HEK293 (cell line): ENCODE data around the gene FGR.

Experiments used
- CTCF ChIA-PET: fragments of 350-600 bp; formaldehyde crosslinking; extraction: SDS; loops from one replicate; lab custom pipeline; 2021; ENCODE audit warnings: antibody characterized with exemption; lab: Yijun Ruan, JAX
- POLR2A ChIA-PET: fragments of 300-600 bp; formaldehyde crosslinking; extraction: SDS; loops from one replicate; lab custom pipeline; 2020; ENCODE audit warnings: antibody characterized with exemption, inconsistent platforms; lab: Yijun Ruan, JAX
- H3K27ac ChIP-seq: fragments of 200-500 bp; sonication (Bioruptor generic); 2 replicates; pipeline ENCODE4 v1.5.1; 2014; ENCODE audit warnings: low read depth, low read length, control low read depth, inconsistent platforms; ENCODE audit errors: extremely low read depth
- H3K36me3 ChIP-seq, 2 experiments: fragments of 200-500 bp in 1 of 2; sonication (Bioruptor generic) in 1 of 2; 1 replicate in 1 of 2; 2 replicates in 1 of 2; pipeline ENCODE4 v1.5.1; 2014 to 2017; ENCODE audit warnings: inconsistent platforms in 2 of 2, low read length in 2 of 2; ENCODE audit not compliant: control insufficient read depth in 2 of 2, insufficient read depth in 1 of 2
- H3K4me1 ChIP-seq: fragments of 200-500 bp; sonication (Bioruptor generic); 2 replicates; pipeline ENCODE4 v1.5.1; 2014; ENCODE audit warnings: mild to moderate bottlenecking, low read length, inconsistent platforms; ENCODE audit not compliant: control insufficient read depth, insufficient read depth
- H3K4me3 ChIP-seq: 2 replicates; pipeline ENCODE4 v1.5.1; 2011; ENCODE audit warnings: low read depth, mild to moderate bottlenecking, control low read depth, low read length, moderate library complexity
- H3K9me3 ChIP-seq: fragments of 200-500 bp; sonication (Bioruptor generic); 2 replicates; pipeline ENCODE4 v1.5.1; 2014; ENCODE audit warnings: low read depth, low read length, inconsistent platforms; ENCODE audit not compliant: control insufficient read depth, insufficient read depth
- HOXC10 ChIP-seq: sonication (generic); formaldehyde crosslinking; IDR thresholded peaks from 2 replicates; pipeline ENCODE4 v1.8.1; 2023; ENCODE audit warnings: mild to moderate bottlenecking, missing genetic modification reagents
- RBAK ChIP-seq: fragments of 450-650 bp; formaldehyde crosslinking; IDR thresholded peaks from 2 replicates; pipeline ENCODE4 v1.5.1; 2016; ENCODE audit warnings: missing biosample characterization, missing genetic modification characterization
- ZNF335 ChIP-seq: fragments of 450-650 bp; formaldehyde crosslinking; conservative IDR thresholded peaks from 2 replicates; pipeline ENCODE4 v1.5.1; 2016; ENCODE audit warnings: missing biosample characterization, missing genetic modification characterization
- ZNF416 ChIP-seq: fragments of 450-650 bp; formaldehyde crosslinking; IDR thresholded peaks from 2 replicates; pipeline ENCODE4 v1.5.1; 2016; ENCODE audit warnings: missing biosample characterization, missing genetic modification characterization
- ZNF48 ChIP-seq: fragments of 450-650 bp; formaldehyde crosslinking; IDR thresholded peaks from 2 replicates; pipeline ENCODE4 v1.5.1; 2016; ENCODE audit warnings: missing biosample characterization, missing genetic modification characterization
- ZNF660 ChIP-seq: fragments of 450-650 bp; IDR thresholded peaks from 2 replicates; pipeline ENCODE4 v1.5.1; 2018; ENCODE audit warnings: missing biosample characterization, mild to moderate bottlenecking, missing genetic modification characterization
- ZNF707 ChIP-seq: fragments of 450-650 bp; formaldehyde crosslinking; IDR thresholded peaks from 2 replicates; pipeline ENCODE4 v1.5.1; 2016; ENCODE audit warnings: missing biosample characterization, missing genetic modification characterization
- TF ChIP-seq, protein P1 (sequence below): fragments of 450-650 bp; formaldehyde crosslinking; IDR thresholded peaks from 2 replicates; pipeline ENCODE4 v1.5.1; 2016; ENCODE audit warnings: missing biosample characterization, missing genetic modification characterization
- TF ChIP-seq, protein P2 (sequence below): fragments of 450-650 bp; formaldehyde crosslinking; IDR thresholded peaks from 2 replicates; pipeline ENCODE4; 2016; ENCODE audit warnings: missing biosample characterization, missing genetic modification characterization
- TF ChIP-seq, protein P3 (sequence below): fragments of 450-650 bp; formaldehyde crosslinking; IDR thresholded peaks from 2 replicates; pipeline ENCODE4 v1.5.1; 2016; ENCODE audit warnings: missing biosample characterization, missing genetic modification characterization
- TF ChIP-seq, protein P4 (sequence below): fragments of 450-650 bp; formaldehyde crosslinking; IDR thresholded peaks from 2 replicates; pipeline ENCODE4 v1.5.1; 2016; ENCODE audit warnings: missing biosample characterization, missing genetic modification characterization, borderline replicate concordance
- TF ChIP-seq, protein P5 (sequence below): fragments of 450-650 bp; formaldehyde crosslinking; IDR thresholded peaks from 2 replicates; pipeline ENCODE4 v1.5.1; 2017; ENCODE audit warnings: missing biosample characterization, missing genetic modification characterization
- TF ChIP-seq, protein P6 (sequence below): fragments of 450-650 bp; formaldehyde crosslinking; IDR thresholded peaks from 2 replicates; pipeline ENCODE4 v1.5.1; 2016; ENCODE audit warnings: missing biosample characterization, missing genetic modification characterization
- TF ChIP-seq, protein P7 (sequence below): fragments of 450-650 bp; formaldehyde crosslinking; IDR thresholded peaks from 2 replicates; pipeline ENCODE4 v1.5.1; 2016; ENCODE audit warnings: missing biosample characterization, missing genetic modification characterization
- TF ChIP-seq, protein P8 (sequence below): fragments of 450-650 bp; formaldehyde crosslinking; IDR thresholded peaks from 2 replicates; pipeline ENCODE4 v1.5.1; 2016; ENCODE audit warnings: missing biosample characterization, missing genetic modification characterization

The FGR gene

DNA sequence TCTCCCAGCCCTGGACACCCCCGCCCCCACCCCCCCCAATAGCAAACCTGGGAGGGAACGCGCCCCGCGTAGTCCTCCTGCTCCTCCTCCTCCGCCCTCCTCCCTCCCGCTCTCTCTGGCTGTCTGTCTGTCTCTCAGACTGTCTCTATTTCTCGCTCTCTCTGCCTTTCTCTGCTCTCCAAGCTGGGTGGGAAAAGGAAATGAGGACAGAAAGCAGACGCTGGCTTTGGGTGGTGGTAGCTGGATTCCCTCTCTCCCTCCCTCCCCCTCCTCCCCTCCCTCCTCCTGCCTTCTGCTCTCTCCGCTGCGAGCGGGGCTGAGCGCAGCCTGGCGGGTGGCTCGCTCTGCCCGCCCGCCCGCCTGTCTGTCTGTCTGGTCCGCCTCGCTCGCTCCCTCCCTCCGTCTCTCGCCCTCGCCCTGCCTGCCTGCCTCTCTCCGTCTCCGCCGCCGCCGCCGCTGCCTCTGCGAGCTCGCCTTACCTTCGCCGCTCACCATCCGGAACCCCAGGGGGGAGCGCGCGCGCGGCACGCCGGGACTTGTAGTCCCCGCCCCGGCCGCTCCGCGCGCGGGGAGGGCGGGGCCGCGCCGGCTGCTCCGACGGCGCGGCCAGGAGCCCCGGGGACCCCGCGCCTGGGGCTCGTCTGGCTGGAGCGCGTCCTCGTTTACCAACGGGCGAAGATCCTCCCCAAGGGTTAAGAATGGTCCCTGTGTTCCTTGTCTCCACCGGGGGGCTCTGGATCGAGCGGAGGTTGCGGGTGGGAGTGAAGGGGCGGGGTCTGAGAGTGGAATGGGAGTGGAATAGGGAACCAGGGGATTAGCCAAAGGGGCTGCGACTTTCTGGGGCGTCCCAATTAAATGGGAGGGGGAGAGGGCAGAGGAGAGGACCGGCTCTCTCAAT lies 31.1 kb downstream of the FGR start, which contains the start of gene AHDC1 (continued):
- TF ChIP-seq, protein P1, sequence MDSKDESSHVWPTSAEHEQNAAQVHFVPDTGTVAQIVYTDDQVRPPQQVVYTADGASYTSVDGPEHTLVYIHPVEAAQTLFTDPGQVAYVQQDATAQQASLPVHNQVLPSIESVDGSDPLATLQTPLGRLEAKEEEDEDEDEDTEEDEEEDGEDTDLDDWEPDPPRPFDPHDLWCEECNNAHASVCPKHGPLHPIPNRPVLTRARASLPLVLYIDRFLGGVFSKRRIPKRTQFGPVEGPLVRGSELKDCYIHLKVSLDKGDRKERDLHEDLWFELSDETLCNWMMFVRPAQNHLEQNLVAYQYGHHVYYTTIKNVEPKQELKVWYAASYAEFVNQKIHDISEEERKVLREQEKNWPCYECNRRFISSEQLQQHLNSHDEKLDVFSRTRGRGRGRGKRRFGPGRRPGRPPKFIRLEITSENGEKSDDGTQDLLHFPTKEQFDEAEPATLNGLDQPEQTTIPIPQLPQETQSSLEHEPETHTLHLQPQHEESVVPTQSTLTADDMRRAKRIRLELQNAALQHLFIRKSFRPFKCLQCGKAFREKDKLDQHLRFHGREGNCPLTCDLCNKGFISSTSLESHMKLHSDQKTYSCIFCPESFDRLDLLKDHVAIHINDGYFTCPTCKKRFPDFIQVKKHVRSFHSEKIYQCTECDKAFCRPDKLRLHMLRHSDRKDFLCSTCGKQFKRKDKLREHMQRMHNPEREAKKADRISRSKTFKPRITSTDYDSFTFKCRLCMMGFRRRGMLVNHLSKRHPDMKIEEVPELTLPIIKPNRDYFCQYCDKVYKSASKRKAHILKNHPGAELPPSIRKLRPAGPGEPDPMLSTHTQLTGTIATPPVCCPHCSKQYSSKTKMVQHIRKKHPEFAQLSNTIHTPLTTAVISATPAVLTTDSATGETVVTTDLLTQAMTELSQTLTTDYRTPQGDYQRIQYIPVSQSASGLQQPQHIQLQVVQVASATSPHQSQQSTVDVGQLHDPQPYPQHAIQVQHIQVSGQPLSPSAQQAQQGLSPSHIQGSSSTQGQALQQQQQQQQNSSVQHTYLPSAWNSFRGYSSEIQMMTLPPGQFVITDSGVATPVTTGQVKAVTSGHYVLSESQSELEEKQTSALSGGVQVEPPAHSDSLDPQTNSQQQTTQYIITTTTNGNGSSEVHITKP, result peak; percentile 49; the same call in 1 of the 2 replicates
- TF ChIP-seq, protein P2, sequence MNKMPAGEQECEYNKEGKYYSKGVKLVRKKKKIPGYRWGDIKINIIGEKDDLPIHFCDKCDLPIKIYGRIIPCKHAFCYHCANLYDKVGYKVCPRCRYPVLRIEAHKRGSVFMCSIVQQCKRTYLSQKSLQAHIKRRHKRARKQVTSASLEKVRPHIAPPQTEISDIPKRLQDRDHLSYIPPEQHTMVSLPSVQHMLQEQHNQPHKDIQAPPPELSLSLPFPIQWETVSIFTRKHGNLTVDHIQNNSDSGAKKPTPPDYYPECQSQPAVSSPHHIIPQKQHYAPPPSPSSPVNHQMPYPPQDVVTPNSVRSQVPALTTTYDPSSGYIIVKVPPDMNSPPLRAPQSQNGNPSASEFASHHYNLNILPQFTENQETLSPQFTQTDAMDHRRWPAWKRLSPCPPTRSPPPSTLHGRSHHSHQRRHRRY (tag by site-specific recombination), result no peak
- TF ChIP-seq ZNF416 (tag by site-specific recombination) (no peak), ZNF707 (tag by site-specific recombination) (no peak), RBAK (no peak)
- TF ChIP-seq, protein P3, sequence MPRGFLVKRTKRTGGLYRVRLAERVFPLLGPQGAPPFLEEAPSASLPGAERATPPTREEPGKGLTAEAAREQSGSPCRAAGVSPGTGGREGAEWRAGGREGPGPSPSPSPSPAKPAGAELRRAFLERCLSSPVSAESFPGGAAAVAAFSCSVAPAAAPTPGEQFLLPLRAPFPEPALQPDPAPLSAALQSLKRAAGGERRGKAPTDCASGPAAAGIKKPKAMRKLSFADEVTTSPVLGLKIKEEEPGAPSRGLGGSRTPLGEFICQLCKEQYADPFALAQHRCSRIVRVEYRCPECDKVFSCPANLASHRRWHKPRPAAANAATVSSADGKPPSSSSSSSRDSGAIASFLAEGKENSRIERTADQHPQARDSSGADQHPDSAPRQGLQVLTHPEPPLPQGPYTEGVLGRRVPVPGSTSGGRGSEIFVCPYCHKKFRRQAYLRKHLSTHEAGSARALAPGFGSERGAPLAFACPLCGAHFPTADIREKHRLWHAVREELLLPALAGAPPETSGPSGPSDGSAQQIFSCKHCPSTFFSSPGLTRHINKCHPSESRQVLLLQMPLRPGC, result peak; percentile 21; the same call in 1 of the 2 replicates
- TF ChIP-seq, protein P4, sequence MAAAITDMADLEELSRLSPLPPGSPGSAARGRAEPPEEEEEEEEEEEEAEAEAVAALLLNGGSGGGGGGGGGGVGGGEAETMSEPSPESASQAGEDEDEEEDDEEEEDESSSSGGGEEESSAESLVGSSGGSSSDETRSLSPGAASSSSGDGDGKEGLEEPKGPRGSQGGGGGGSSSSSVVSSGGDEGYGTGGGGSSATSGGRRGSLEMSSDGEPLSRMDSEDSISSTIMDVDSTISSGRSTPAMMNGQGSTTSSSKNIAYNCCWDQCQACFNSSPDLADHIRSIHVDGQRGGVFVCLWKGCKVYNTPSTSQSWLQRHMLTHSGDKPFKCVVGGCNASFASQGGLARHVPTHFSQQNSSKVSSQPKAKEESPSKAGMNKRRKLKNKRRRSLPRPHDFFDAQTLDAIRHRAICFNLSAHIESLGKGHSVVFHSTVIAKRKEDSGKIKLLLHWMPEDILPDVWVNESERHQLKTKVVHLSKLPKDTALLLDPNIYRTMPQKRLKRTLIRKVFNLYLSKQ (tag by site-specific recombination), result no peak
- TF ChIP-seq, protein P5, sequence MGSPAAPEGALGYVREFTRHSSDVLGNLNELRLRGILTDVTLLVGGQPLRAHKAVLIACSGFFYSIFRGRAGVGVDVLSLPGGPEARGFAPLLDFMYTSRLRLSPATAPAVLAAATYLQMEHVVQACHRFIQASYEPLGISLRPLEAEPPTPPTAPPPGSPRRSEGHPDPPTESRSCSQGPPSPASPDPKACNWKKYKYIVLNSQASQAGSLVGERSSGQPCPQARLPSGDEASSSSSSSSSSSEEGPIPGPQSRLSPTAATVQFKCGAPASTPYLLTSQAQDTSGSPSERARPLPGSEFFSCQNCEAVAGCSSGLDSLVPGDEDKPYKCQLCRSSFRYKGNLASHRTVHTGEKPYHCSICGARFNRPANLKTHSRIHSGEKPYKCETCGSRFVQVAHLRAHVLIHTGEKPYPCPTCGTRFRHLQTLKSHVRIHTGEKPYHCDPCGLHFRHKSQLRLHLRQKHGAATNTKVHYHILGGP (tag by site-specific recombination), result no peak
- TF ChIP-seq, protein P6, sequence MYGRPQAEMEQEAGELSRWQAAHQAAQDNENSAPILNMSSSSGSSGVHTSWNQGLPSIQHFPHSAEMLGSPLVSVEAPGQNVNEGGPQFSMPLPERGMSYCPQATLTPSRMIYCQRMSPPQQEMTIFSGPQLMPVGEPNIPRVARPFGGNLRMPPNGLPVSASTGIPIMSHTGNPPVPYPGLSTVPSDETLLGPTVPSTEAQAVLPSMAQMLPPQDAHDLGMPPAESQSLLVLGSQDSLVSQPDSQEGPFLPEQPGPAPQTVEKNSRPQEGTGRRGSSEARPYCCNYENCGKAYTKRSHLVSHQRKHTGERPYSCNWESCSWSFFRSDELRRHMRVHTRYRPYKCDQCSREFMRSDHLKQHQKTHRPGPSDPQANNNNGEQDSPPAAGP (tag by site-specific recombination), result peak; percentile 86

DNA sequence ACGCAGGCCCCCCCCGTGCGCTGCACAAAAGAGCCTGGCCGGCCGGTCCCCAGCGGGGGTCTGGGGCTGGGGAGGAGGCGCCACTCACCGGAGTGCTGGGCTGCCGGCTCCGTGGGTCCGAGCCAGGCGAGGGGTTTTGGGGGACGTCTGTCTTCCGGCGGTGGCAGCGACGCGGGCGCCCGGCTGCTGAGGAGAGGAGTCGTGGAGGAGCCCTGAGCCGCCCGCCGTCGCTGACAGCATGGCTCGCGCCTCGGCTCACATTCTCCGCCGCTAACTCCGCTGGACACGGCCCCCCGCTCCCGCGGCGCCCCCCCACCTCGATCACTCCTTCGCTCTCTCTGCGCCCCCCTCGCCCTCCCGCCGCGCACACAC lies 31.7 kb downstream of the FGR start:
- peak overlapping the region; percentile 69 for H3K4me3 ChIP-seq
- H3K27ac ChIP-seq, result peak overlapping the region; percentile 72; the same call in 1 of the 2 replicates
- H3K36me3 ChIP-seq, result no peaks in the 10 kb centered on the region
- ChIA-PET POLR2A (interaction anchor here (0.5 to 4.9 kb wide), 19 partner anchors 8 to 237 kb away, joined by 3 to 62 read pairs (median 4); partner anchors contain the start of genes FAM76A, MAP3K6 and WASF2), CTCF (interaction anchor here (0.6 to 5.3 kb wide), 8 partner anchors 20 to 208 kb away, joined by 3 to 43 read pairs (median 4); no protein-coding TSS in a partner anchor)
- H3K4me1 ChIP-seq, result peaks cover 25% of the 10 kb centered on the region
- H3K9me3 ChIP-seq, result no peaks in the 10 kb centered on the region
- TF ChIP-seq, protein P3, result peak; percentile 24; the same call in 1 of the 2 replicates
- no peak for TF ChIP-seq ZNF48 (tag by site-specific recombination)
- TF ChIP-seq ZNF335, result peak; percentile 35; the same call in 1 of the 2 replicates
- TF ChIP-seq, protein P7, sequence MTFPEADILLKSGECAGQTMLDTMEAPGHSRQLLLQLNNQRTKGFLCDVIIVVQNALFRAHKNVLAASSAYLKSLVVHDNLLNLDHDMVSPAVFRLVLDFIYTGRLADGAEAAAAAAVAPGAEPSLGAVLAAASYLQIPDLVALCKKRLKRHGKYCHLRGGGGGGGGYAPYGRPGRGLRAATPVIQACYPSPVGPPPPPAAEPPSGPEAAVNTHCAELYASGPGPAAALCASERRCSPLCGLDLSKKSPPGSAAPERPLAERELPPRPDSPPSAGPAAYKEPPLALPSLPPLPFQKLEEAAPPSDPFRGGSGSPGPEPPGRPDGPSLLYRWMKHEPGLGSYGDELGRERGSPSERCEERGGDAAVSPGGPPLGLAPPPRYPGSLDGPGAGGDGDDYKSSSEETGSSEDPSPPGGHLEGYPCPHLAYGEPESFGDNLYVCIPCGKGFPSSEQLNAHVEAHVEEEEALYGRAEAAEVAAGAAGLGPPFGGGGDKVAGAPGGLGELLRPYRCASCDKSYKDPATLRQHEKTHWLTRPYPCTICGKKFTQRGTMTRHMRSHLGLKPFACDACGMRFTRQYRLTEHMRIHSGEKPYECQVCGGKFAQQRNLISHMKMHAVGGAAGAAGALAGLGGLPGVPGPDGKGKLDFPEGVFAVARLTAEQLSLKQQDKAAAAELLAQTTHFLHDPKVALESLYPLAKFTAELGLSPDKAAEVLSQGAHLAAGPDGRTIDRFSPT, result peak; percentile 49; the same call in 1 of the 2 replicates
- no peak for TF ChIP-seq ZNF660 (tag by site-specific recombination)
- TF ChIP-seq, protein P8, sequence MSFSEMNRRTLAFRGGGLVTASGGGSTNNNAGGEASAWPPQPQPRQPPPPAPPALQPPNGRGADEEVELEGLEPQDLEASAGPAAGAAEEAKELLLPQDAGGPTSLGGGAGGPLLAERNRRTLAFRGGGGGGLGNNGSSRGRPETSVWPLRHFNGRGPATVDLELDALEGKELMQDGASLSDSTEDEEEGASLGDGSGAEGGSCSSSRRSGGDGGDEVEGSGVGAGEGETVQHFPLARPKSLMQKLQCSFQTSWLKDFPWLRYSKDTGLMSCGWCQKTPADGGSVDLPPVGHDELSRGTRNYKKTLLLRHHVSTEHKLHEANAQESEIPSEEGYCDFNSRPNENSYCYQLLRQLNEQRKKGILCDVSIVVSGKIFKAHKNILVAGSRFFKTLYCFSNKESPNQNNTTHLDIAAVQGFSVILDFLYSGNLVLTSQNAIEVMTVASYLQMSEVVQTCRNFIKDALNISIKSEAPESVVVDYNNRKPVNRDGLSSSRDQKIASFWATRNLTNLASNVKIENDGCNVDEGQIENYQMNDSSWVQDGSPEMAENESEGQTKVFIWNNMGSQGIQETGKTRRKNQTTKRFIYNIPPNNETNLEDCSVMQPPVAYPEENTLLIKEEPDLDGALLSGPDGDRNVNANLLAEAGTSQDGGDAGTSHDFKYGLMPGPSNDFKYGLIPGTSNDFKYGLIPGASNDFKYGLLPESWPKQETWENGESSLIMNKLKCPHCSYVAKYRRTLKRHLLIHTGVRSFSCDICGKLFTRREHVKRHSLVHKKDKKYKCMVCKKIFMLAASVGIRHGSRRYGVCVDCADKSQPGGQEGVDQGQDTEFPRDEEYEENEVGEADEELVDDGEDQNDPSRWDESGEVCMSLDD, result peak; percentile 15; the same call in 1 of the 2 replicates
- TF ChIP-seq HOXC10 (CRISPR knock-in tag), result no peak
